Measurements from ENCODE around the gene CCDC57. TPM values are rescaled to one million over a fixed set of nuclear protein-coding genes. Genes with fewer than 3 reads are reported as not detected.

CCDC57 gene
- total and polyA plus RNA-seq, 12 donors = 7.0 to 34.5 (median 10.7) TPM

DNA sequence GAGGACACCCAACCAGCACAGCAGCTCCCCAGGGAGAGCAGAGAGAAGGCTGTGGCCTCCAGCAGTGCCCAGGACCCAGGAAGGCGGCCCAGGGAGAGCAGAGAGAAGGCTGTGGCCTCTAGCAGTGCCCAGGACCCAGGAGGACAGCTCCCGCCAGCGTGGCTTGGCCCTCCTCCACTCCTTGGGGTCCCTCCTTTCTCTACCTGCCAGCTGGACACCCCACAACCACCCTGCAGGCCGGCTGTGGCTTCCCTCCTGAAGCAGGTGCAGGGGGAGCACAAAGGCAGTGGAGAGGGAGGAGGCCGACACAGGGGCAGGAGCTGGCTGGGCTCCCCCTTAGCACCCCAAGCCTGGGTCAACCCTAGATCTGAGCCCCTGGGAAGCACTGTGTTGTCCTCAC is 60.5 kb downstream of the CCDC57 start:
- ATAC-seq = no peak
- intact Hi-C loops (cut with DNase I) = loop anchor here in 9 of 10 donors (2.0 to 10.0 kb wide), 6 partner anchors 120 to 197 kb away; partner anchors contain the start of genes NOTUM (in 2 of the 9) and RAC3 (in 2 of the 9)
- 95% methylated on average over 5 of the region's 5 CpGs for WGBS, 2 donors
- no peak for TF ChIP-seq CTCF (IDR thresholded peaks at IDR 0.05)
- Histone ChIP-seq H3K36me3 (peaks cover 0 to 13% (median 0%) of the 10 kb centered on the region in 9 donors), H3K9me3 (no peaks in the 10 kb centered on the region), H3K4me1 (no peaks in the 10 kb centered on the region), H3K27me3 (no peaks in the 10 kb centered on the region), H3K4me3 (no peak overlapping the region), H3K27ac (no peak overlapping the region)
- DNase-seq = no peak

- H3K4me1 ChIP-seq = no peaks in the 10 kb centered on the region
- WGBS, 2 donors = 86 to 93% methylated on average over 21 to 22 of the region's 22 CpGs
- no peaks in the 10 kb centered on the region for H3K27me3 ChIP-seq
- H3K4me3 ChIP-seq = no peak overlapping the region
- TF ChIP-seq CTCF (IDR thresholded peaks at IDR 0.05) = no peak
- no peak for ATAC-seq
- DNase-seq = no peak
- no peaks in the 10 kb centered on the region for H3K9me3 ChIP-seq
- intact Hi-C loops (cut with DNase I) = loop anchor here in 7 of 10 donors (5.0 to 10.0 kb wide), 4 partner anchors 119 to 197 kb away; partner anchors contain the start of genes NOTUM (in 2 of the 7) and RAC3 (in 1 of the 7)
- H3K27ac ChIP-seq = no peak overlapping the region
- peaks cover 0 to 7% (median 0%) of the 10 kb centered on the region in 9 donors for H3K36me3 ChIP-seq
Observed at GRCh38 chr17:82151106-82151957, 61.3 kb downstream of the CCDC57 start.

DNA sequence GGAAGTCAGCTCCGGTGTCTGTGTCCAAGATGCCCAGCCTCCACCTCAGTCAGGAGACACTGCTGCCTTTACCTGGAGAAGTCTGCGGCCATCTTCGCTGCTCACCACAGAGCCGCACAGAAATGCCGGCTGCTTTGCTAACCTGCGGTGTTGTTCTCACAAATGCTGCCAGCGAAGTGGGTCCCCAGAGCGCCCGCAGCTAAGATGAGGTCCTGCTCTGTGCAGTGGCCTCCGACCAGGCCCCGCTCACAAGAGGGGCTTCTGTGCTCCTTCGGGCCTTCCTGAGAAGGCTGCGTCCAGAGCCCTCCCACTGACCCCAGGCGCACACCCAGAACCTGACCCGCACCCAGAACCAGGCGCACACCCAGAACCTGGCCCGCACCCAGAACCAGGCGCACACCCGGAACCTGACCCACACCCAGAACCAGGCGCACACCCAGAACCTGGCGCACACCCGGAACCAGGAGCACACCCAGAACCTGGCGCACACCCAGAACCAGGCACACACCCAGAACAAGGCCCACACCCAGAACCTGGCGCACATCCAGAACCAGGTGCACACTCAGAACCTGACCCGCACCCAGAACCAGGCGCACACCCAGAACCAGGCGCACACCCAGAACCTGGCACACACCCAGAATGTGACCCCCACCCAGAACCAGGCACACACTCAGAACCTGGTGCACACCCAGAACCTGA is 63.1 kb downstream of the CCDC57 start:
- no peak overlapping the region for H3K27ac ChIP-seq
- H3K4me3 ChIP-seq = no peak overlapping the region
- no peaks in the 10 kb centered on the region for H3K9me3 ChIP-seq
- peaks cover 0 to 11% (median 0%) of the 10 kb centered on the region in 9 donors for H3K36me3 ChIP-seq
- TF ChIP-seq CTCF (IDR thresholded peaks at IDR 0.05) = no peak
- 90 to 93% methylated on average over 27 of the region's 27 CpGs for WGBS, 2 donors
- no peaks in the 10 kb centered on the region for H3K27me3 ChIP-seq
- DNase-seq (no peak), ATAC-seq (no peak)
- no peaks in the 10 kb centered on the region for H3K4me1 ChIP-seq
- intact Hi-C loops (cut with DNase I) = loop anchor here in 7 of 10 donors (5.0 to 10.0 kb wide), 4 partner anchors 117 to 195 kb away; partner anchors contain the start of genes NOTUM (in 2 of the 7) and RAC3 (in 1 of the 7)

DNA sequence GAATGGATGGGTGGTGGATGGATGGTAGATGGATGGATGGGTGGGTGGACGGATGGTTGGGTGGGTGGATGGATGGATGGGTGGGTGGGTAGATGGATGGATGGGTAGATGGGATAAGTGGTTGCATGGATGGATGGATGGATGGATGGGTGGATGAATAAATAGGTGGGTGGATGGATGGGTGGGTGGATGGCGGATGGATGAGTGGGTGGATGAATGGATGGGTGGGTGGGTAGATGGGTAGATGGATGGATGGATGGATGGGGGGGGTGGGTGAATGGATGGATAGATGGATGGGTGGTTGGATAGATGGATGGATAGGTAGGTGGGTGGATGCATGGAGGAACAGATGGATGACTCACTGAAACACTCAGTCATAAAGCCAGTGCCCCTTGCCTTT is 63.6 kb downstream of the CCDC57 start:
- no peak for DNase-seq
- H3K27me3 ChIP-seq = no peaks in the 10 kb centered on the region
- no peak for ATAC-seq
- 95 to 96% methylated on average over 2 of the region's 2 CpGs for WGBS, 2 donors
- H3K4me1 ChIP-seq = no peaks in the 10 kb centered on the region
- no peak overlapping the region for H3K4me3 ChIP-seq
- no peak overlapping the region for H3K27ac ChIP-seq
- H3K9me3 ChIP-seq = no peaks in the 10 kb centered on the region
- intact Hi-C loops (cut with DNase I) = no loop called here
- peaks cover 0 to 8% (median 0%) of the 10 kb centered on the region in 9 donors for H3K36me3 ChIP-seq
- TF ChIP-seq CTCF (IDR thresholded peaks at IDR 0.05) = no peak

Measured in heart right ventricle (tissue), 16 donors.